Ishikawa (cell line): ENCODE data around the gene LCT.

Source experiments
- CEBPB ChIP-seq: IDR thresholded peaks from 2 replicates; pipeline ENCODE4 v1.6.1; 2012
- CREB1 ChIP-seq: IDR thresholded peaks from 2 replicates; pipeline ENCODE4 v1.6.1; 2012; ENCODE audit warnings: low read depth
- EGR1 ChIP-seq: IDR thresholded peaks from 2 replicates; pipeline ENCODE4 v1.6.1; 2012
- EP300 ChIP-seq: IDR thresholded peaks from 2 replicates; pipeline ENCODE4 v1.6.1; 2012; ENCODE audit warnings: borderline replicate concordance
- FOXM1 ChIP-seq: IDR thresholded peaks from 2 replicates; pipeline ENCODE4 v1.6.1; 2012; ENCODE audit warnings: low read depth, borderline replicate concordance
- NFIC ChIP-seq: IDR thresholded peaks from 2 replicates; pipeline ENCODE4 v1.6.1; 2012
- RAD21 ChIP-seq: IDR thresholded peaks from 2 replicates; pipeline ENCODE4 v1.6.1; 2012; ENCODE audit warnings: low read depth
- TAF1 ChIP-seq: IDR thresholded peaks from 2 replicates; pipeline ENCODE4 v1.6.1; 2012; ENCODE audit warnings: low read depth, mild to moderate bottlenecking
- TCF12 ChIP-seq: IDR thresholded peaks from 2 replicates; pipeline ENCODE4 v1.6.1; 2012; ENCODE audit warnings: low read depth
- TEAD4 ChIP-seq: IDR thresholded peaks from 2 replicates; pipeline ENCODE4 v1.6.1; 2012
- YY1 ChIP-seq: IDR thresholded peaks from 2 replicates; pipeline ENCODE4 v1.6.1; 2012; ENCODE audit warnings: low read depth
- ZBTB7A ChIP-seq: IDR thresholded peaks from 2 replicates; pipeline ENCODE4 v1.6.1; 2012; ENCODE audit warnings: low read depth
- TF ChIP-seq, protein P1 (sequence below): IDR thresholded peaks from 2 replicates; pipeline ENCODE4 v1.6.1; 2012; ENCODE audit warnings: low read depth, mild to moderate bottlenecking
- TF ChIP-seq, protein P2 (sequence below): IDR thresholded peaks from 2 replicates; pipeline ENCODE4 v1.6.1; 2012
- TF ChIP-seq, protein P3 (sequence below): IDR thresholded peaks from 2 replicates; pipeline ENCODE4 v1.6.1; 2012

The LCT gene

GRCh38 chr2:135843671-135844070 is 6.7 kb upstream of the LCT start:
- TF ChIP-seq, protein P1, sequence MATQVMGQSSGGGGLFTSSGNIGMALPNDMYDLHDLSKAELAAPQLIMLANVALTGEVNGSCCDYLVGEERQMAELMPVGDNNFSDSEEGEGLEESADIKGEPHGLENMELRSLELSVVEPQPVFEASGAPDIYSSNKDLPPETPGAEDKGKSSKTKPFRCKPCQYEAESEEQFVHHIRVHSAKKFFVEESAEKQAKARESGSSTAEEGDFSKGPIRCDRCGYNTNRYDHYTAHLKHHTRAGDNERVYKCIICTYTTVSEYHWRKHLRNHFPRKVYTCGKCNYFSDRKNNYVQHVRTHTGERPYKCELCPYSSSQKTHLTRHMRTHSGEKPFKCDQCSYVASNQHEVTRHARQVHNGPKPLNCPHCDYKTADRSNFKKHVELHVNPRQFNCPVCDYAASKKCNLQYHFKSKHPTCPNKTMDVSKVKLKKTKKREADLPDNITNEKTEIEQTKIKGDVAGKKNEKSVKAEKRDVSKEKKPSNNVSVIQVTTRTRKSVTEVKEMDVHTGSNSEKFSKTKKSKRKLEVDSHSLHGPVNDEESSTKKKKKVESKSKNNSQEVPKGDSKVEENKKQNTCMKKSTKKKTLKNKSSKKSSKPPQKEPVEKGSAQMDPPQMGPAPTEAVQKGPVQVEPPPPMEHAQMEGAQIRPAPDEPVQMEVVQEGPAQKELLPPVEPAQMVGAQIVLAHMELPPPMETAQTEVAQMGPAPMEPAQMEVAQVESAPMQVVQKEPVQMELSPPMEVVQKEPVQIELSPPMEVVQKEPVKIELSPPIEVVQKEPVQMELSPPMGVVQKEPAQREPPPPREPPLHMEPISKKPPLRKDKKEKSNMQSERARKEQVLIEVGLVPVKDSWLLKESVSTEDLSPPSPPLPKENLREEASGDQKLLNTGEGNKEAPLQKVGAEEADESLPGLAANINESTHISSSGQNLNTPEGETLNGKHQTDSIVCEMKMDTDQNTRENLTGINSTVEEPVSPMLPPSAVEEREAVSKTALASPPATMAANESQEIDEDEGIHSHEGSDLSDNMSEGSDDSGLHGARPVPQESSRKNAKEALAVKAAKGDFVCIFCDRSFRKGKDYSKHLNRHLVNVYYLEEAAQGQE: no peak
- TF ChIP-seq ZBTB7A: no peak
- TF ChIP-seq, protein P2, sequence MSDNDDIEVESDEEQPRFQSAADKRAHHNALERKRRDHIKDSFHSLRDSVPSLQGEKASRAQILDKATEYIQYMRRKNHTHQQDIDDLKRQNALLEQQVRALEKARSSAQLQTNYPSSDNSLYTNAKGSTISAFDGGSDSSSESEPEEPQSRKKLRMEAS: no peak
- TF ChIP-seq, protein P3, sequence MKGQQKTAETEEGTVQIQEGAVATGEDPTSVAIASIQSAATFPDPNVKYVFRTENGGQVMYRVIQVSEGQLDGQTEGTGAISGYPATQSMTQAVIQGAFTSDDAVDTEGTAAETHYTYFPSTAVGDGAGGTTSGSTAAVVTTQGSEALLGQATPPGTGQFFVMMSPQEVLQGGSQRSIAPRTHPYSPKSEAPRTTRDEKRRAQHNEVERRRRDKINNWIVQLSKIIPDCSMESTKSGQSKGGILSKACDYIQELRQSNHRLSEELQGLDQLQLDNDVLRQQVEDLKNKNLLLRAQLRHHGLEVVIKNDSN: no peak
- TF ChIP-seq CEBPB: no peak
- TF ChIP-seq TEAD4: no peak
- TF ChIP-seq CREB1: no peak
- TF ChIP-seq EGR1: no peak
- no peak for TF ChIP-seq RAD21

GRCh38 chr2:135840601-135841000 is 3.6 kb upstream of the LCT start:
- no peak for TF ChIP-seq FOXM1
- no peak for TF ChIP-seq EP300

GRCh38 chr2:135839713-135840112 is 2.7 kb upstream of the LCT start:
- TF ChIP-seq EP300 (no peak), EGR1 (no peak), RAD21 (no peak), TEAD4 (no peak), TAF1 (no peak), YY1 (no peak), NFIC (no peak), CREB1 (no peak), ZBTB7A (no peak)
- TF ChIP-seq, protein P3: no peak
- TF ChIP-seq, protein P2: no peak
- TF ChIP-seq, protein P1: no peak

GRCh38 chr2:135838502-135838901 is 1.5 kb upstream of the LCT start:
- no peak for TF ChIP-seq EGR1
- TF ChIP-seq, protein P2: no peak
- no peak for TF ChIP-seq CREB1
- TF ChIP-seq RAD21: no peak
- no peak for TF ChIP-seq CEBPB
- TF ChIP-seq FOXM1: no peak

DNA sequence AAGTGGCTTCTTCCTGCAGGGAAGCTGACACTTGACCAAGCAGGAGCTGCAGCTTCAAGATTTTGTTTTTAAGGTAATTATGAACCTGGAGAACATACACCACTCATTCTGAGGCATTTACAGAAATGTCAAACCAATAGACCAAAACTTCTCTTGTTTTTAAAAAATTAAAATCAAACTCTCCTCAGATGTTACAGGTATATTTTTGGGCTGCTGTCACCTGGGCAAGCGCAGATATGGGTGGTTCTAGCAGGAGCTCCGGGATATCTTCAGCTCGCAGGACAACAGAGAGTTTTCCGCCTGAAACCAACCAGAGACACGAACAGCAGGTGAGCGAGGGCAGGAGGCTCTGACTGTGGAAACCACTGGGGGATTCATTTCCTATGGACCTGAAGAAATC is 4.1 kb downstream of the LCT start:
- TF ChIP-seq YY1 (no peak), RAD21 (no peak), TAF1 (no peak), ZBTB7A (no peak), CREB1 (no peak), NFIC (no peak)
- TF ChIP-seq, protein P2: no peak

DNA sequence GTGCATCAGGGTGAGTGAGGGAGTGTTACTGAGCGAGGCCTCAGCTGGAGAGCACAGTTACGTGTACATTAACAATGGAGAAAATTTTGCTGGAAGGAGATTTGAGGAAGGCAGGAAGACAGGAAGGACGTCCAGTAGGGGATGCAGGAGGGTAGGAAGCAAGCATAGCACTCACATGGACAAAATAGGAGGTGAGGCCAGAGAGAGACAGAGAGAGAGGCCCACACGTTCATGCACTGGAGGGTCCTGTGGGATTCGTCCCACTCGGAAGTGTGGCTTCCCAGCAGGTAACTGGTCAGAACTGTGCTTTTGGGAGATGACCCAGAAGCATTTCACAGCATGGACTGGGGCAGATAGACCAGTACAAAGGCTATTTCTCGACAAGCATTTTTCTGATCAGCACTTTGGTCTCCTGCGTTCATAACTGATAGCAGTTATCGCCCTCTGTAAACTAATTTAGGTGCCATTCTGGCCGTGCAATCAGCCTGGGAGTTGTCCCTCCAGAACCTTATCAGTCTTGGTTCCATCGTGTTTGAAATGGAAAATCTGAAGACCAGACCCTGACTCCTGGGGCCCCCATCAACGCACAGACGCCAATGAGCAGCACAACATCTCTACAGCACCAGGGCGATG is 5.7 kb downstream of the LCT start:
- TF ChIP-seq TEAD4: no peak
- TF ChIP-seq, protein P3: no peak
- TF ChIP-seq TAF1: no peak
- TF ChIP-seq RAD21: no peak
- TF ChIP-seq, protein P2: no peak
- TF ChIP-seq CREB1: no peak
- no peak for TF ChIP-seq CEBPB
- no peak for TF ChIP-seq TCF12
- TF ChIP-seq EP300: no peak
- TF ChIP-seq, protein P1: no peak
- no peak for TF ChIP-seq FOXM1
- TF ChIP-seq ZBTB7A: no peak
- no peak for TF ChIP-seq EGR1
- TF ChIP-seq YY1: no peak
- no peak for TF ChIP-seq NFIC
